Forelimb muscle (tissue), 1 donor: ENCODE results near the gene TGDS. TPM values are rescaled to one million over a fixed set of nuclear protein-coding genes. Genes with fewer than 3 reads are reported as not detected.
"Not testable (repeated sequence)": the region's sequence is repeated elsewhere in the genome, so short reads cannot be mapped to it uniquely, and the experiment has no call there.

ENCODE experiments used
- DNase-seq: peaks from one replicate; pipeline ENCODE4 v3.0.0-alpha.2; 2013; ENCODE audit warnings: low read depth
- polyA plus RNA-seq: library from polyadenylated mRNA; unstranded; fragments of 120-200 nt; gene quantifications from one replicate; pipeline ENCODE4 v1.2.1, GENCODE V29; 2013; ENCODE audit not compliant: insufficient read length

TGDS gene
- polyA plus RNA-seq, 1 donor: 9.0 TPM

- DNase-seq: no peak
Observed at GRCh38 chr13:94553766-94554165, 42.2 kb downstream of the TGDS start.

GRCh38 chr13:94552095-94552494 is 43.9 kb downstream of the TGDS start:
- no peak for DNase-seq

GRCh38 chr13:94550062-94550738 is 45.8 kb downstream of the TGDS start:
- DNase-seq: no peak

GRCh38 chr13:94549232-94550061 is 46.5 kb downstream of the TGDS start:
- peak; percentile 90 for DNase-seq

- DNase-seq: no peak
Observed at GRCh38 chr13:94548821-94549231, 47.1 kb downstream of the TGDS start.

GRCh38 chr13:94548382-94548781 is 47.6 kb downstream of the TGDS start:
- no peak for DNase-seq

- no peak for DNase-seq
Observed at GRCh38 chr13:94546061-94546839, 49.7 kb downstream of the TGDS start.

GRCh38 chr13:94544922-94545321 is 51.0 kb downstream of the TGDS start:
- no peak for DNase-seq

GRCh38 chr13:94542917-94543316 is 53.0 kb downstream of the TGDS start:
- DNase-seq: no peak

- DNase-seq: no peak
Observed at GRCh38 chr13:94537740-94538630, 58.0 kb downstream of the TGDS start.

GRCh38 chr13:94535775-94536174 is 60.2 kb downstream of the TGDS start:
- no peak for DNase-seq

- DNase-seq: no peak
Observed at GRCh38 chr13:94535231-94535630, 60.7 kb downstream of the TGDS start.

- no peak for DNase-seq
Observed at GRCh38 chr13:94534166-94534565, 61.8 kb downstream of the TGDS start.

- not testable (repeated sequence) for DNase-seq
Observed at GRCh38 chr13:94532278-94532677, 63.7 kb downstream of the TGDS start.

GRCh38 chr13:94526956-94527355 is 69.0 kb downstream of the TGDS start:
- DNase-seq: not testable (repeated sequence)

- no peak for DNase-seq
Observed at GRCh38 chr13:94525781-94526180, 70.2 kb downstream of the TGDS start.

GRCh38 chr13:94524407-94524806 is 71.5 kb downstream of the TGDS start:
- DNase-seq: no peak
